Measurements from ENCODE around the gene ARHGAP10.
"Not testable (repeated sequence)": the region's sequence is repeated elsewhere in the genome, so short reads cannot be mapped to it uniquely, and the experiment has no call there.

ARHGAP10 gene

GRCh38 chr4:147960971-147961370 is 229.1 kb downstream of the ARHGAP10 start:
- no peak for DNase-seq

- no peak for DNase-seq
Observed at GRCh38 chr4:147963839-147964238, 232.0 kb downstream of the ARHGAP10 start.

GRCh38 chr4:147964266-147964880 is 232.5 kb downstream of the ARHGAP10 start:
- no peak for DNase-seq

GRCh38 chr4:147965056-147965455 is 233.2 kb downstream of the ARHGAP10 start:
- no peak for DNase-seq

- no peak for DNase-seq
Observed at GRCh38 chr4:147965873-147966272, 234.0 kb downstream of the ARHGAP10 start.

- DNase-seq, result no peak
Observed at GRCh38 chr4:147968641-147969040, 236.8 kb downstream of the ARHGAP10 start.

- DNase-seq, result no peak
Observed at GRCh38 chr4:147969573-147970385, 237.9 kb downstream of the ARHGAP10 start.

GRCh38 chr4:147971116-147971515 is 239.2 kb downstream of the ARHGAP10 start:
- no peak for DNase-seq

GRCh38 chr4:147975325-147975724 is 243.4 kb downstream of the ARHGAP10 start:
- no peak for DNase-seq

- DNase-seq, result no peak
Observed at GRCh38 chr4:147975933-147976928, 244.3 kb downstream of the ARHGAP10 start.

GRCh38 chr4:147980586-147980985 is 248.7 kb downstream of the ARHGAP10 start:
- DNase-seq, result no peak

- no peak for DNase-seq
Observed at GRCh38 chr4:147981305-147981704, 249.4 kb downstream of the ARHGAP10 start.

- no peak for DNase-seq
Observed at GRCh38 chr4:147984065-147984777, 252.3 kb downstream of the ARHGAP10 start.

- no peak for DNase-seq
Observed at GRCh38 chr4:147984778-147985138, 252.9 kb downstream of the ARHGAP10 start.

- no peak for DNase-seq
Observed at GRCh38 chr4:147985376-147985775, 253.5 kb downstream of the ARHGAP10 start.

- DNase-seq, result no peak
Observed at GRCh38 chr4:147987252-147987651, 255.4 kb downstream of the ARHGAP10 start.

GRCh38 chr4:147991543-147992283 is 259.8 kb downstream of the ARHGAP10 start:
- no peak for DNase-seq

GRCh38 chr4:147994076-147994475 is 262.2 kb downstream of the ARHGAP10 start:
- DNase-seq, result no peak

GRCh38 chr4:147994491-147995385 is 262.9 kb downstream of the ARHGAP10 start:
- no peak for DNase-seq

- DNase-seq, result no peak
Observed at GRCh38 chr4:147996859-147997258, 265.0 kb downstream of the ARHGAP10 start.

GRCh38 chr4:148000038-148000437 is 268.1 kb downstream of the ARHGAP10 start:
- DNase-seq, result not testable (repeated sequence)

All from GOT3 (cell line).